ENCODE data around the gene CAVIN3.

DNA sequence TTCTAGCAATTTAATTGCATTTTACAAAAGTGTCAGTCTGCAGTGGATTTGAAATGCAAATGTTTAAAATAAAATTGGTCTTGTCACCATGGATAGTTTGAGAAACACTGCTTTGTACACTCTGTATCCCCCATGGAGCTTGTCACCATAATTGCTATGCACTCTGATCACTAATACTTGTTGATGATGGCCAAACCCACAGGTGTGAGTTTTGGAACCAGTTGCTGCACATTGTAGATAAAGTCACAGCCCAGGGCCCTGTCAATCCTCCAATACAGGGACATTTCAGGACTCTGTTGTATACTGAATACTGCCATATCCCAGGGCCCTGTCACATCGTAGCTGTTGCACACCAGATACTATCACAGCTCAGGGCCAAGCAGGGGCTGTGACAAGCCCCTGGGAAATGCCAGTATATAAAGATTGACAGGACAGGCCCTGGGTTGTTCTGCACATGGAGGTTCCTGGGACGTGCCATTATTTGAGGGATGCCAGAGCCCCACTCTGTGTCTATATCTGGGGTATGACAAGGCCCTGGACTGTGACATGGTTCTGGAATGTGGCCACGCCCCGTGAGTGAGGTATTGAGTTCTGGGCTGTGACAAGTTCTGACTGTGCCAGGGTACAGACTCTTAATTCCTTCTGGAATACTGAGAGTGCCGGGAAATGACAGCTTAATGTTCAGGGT, 42.0 kb upstream of the CAVIN3 start:
- no peak for TF ChIP-seq CTCF (IDR thresholded peaks at IDR 0.05 in 8 of 11, conservative IDR thresholded peaks at IDR 0.05 in 3 of 11)
- no peak for TF ChIP-seq POLR2AphosphoS5 (IDR thresholded peaks at IDR 0.05)

Data from spleen (tissue), 7 donors.